Nephron progenitor cell (in vitro differentiated cells): Measurements from ENCODE around the gene ZNF385D.

Source experiments
- DNase-seq: peaks from one replicate; pipeline ENCODE4 v3.0.0; 2021
- H3K27ac Mint-ChIP-seq: 2 replicates; pipeline ENCODE4 v1.8.0; 2021; ENCODE audit warnings: mild to moderate bottlenecking, moderate library complexity, mixed read lengths
- H3K27me3 Mint-ChIP-seq: 2 replicates; pipeline ENCODE4 v1.8.0; 2021; ENCODE audit warnings: mild to moderate bottlenecking, low read depth, mixed read lengths; ENCODE audit not compliant: poor library complexity
- H3K36me3 Mint-ChIP-seq: 2 replicates; pipeline ENCODE4 v1.8.0; 2021; ENCODE audit warnings: low read depth, mixed read lengths
- H3K4me1 Mint-ChIP-seq: 2 replicates; pipeline ENCODE4 v1.8.0; 2021; ENCODE audit warnings: mixed read lengths
- H3K4me3 Mint-ChIP-seq: 2 replicates; pipeline ENCODE4 v1.8.0; 2021; ENCODE audit warnings: mild to moderate bottlenecking, moderate library complexity, mixed read lengths
- H3K9me3 Mint-ChIP-seq: 2 replicates; pipeline ENCODE4 v1.8.0; 2021; ENCODE audit warnings: mild to moderate bottlenecking, moderate library complexity, mixed read lengths
- TF ChIP-seq, protein P1 (sequence below): fragments of 200-600 bp; sonication (generic); IDR thresholded peaks from 2 replicates; pipeline ENCODE4 v1.5.0; 2021; ENCODE audit warnings: antibody characterized with exemption

ZNF385D gene

DNA sequence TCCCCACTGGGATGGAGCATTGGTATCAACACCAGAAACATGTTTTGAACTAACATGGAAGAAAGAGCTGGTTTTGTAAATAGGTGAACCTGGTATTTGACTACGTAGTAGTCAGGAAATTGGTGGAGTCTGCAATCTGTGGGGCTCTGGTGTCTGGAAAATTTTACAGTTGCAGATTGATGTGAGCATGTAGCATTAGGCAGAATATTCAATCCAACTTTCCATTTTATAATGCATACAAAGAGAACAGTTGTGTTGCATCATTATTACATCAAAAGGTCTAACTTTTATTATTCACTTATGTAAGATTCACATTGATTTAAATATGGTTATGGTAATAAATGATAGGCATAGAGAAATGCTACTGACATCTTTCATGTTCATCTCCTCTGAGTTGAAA, 340.0 kb downstream of the ZNF385D start:
- no peak overlapping the region for H3K27ac Mint-ChIP-seq
- H3K4me1 Mint-ChIP-seq = no peaks in the 10 kb centered on the region
- no peaks in the 10 kb centered on the region for H3K27me3 Mint-ChIP-seq
- no peak overlapping the region for H3K4me3 Mint-ChIP-seq
- no peak for DNase-seq
- TF ChIP-seq, protein P1, sequence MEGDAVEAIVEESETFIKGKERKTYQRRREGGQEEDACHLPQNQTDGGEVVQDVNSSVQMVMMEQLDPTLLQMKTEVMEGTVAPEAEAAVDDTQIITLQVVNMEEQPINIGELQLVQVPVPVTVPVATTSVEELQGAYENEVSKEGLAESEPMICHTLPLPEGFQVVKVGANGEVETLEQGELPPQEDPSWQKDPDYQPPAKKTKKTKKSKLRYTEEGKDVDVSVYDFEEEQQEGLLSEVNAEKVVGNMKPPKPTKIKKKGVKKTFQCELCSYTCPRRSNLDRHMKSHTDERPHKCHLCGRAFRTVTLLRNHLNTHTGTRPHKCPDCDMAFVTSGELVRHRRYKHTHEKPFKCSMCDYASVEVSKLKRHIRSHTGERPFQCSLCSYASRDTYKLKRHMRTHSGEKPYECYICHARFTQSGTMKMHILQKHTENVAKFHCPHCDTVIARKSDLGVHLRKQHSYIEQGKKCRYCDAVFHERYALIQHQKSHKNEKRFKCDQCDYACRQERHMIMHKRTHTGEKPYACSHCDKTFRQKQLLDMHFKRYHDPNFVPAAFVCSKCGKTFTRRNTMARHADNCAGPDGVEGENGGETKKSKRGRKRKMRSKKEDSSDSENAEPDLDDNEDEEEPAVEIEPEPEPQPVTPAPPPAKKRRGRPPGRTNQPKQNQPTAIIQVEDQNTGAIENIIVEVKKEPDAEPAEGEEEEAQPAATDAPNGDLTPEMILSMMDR = no peak
- no peaks in the 10 kb centered on the region for H3K36me3 Mint-ChIP-seq
- no peaks in the 10 kb centered on the region for H3K9me3 Mint-ChIP-seq

DNA sequence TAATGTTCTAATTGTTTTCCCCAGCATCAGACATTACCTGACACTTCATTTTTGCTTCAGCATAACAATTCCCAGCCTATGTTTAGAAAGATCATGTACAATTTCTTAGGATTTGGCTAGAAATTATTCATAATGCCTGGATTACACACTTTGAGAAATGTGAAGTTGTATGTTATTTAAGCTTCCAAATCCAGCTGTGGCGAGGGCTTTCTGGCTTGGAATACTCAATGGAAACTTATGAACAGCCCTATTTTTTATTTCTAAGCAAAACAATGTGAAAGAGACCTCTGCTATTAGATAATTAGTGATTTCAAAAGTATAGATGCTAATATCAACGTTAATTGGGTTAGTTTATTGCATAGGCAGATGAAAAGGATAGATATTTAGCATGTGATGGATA, 341.6 kb downstream of the ZNF385D start:
- Mint-ChIP-seq H3K27me3 (no peaks in the 10 kb centered on the region), H3K4me3 (no peak overlapping the region), H3K27ac (peak overlapping the region; percentile 23), H3K9me3 (peaks cover 6% of the 10 kb centered on the region), H3K36me3 (no peaks in the 10 kb centered on the region), H3K4me1 (no peaks in the 10 kb centered on the region)
- no peak for DNase-seq
- TF ChIP-seq, protein P1 = no peak

DNA sequence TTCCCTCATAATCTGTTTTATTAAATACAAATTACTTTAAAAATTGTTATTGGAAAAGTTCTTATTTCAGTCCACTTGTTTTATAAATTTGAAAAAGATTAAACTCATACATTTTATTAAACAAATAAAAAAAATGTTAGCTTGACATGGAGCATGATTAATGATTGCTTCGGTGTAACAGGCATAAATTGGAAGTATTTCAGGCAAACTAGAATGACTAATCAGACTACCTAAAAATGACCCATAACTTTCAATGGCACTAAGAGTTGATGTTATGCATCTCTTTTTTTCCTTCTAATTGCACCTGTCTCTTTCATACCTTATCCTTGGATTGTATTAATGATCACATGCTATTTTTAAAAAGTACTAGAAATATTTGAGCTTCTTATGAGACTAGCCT, 343.3 kb downstream of the ZNF385D start:
- Mint-ChIP-seq H3K27me3 (no peaks in the 10 kb centered on the region), H3K9me3 (peaks cover 11% of the 10 kb centered on the region), H3K27ac (no peak overlapping the region), H3K4me3 (no peak overlapping the region), H3K4me1 (no peaks in the 10 kb centered on the region), H3K36me3 (no peaks in the 10 kb centered on the region)
- TF ChIP-seq, protein P1 = no peak
- no peak for DNase-seq

DNA sequence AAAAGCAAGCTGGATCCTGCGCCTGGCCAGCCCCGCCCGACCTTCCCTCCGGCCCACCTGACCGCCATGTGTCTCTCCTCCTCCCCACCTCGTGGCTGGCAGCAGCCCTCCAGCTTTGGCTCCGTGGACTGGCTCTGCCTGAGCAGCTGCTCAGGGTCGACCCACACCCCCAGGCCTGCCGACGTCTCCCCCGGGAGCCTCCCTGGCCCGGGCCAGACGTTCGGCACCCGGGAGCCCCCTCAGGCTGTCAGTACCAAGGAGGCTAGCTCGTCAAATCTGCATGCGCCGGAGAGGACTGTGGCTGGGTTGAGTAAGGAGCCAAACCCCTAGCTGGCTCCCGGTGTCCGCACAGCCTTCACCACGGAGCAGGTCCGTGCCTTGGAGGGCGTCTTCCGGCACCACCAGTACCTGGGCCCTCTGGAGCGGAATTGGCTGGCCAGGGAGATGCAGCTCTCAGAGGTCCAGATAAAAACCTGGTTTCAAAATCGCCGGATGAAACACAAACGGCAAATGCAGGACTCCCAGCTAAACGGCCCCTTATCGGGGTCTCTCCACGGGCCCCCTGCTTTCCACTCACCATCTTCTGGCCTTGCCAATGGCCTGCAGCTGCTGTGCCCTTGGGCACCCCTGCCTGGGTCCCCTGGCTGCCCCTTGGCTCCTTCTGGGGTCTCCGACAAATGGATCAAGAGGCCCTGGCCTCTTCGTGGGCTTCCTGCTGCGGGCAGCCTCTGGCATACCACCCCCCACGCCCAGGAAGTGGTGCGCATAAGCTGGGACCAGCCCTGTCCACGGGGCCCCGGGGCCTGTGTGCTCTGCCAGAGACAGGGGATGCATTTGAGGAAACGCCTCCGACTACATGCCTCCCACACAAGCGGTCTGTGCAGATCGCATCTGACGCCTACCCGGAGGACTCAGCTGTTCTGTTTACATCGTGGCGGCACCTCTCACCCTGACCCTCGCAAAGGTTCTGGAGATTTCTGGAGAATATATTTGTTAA, 345.0 kb downstream of the ZNF385D start:
- H3K27me3 Mint-ChIP-seq = no peaks in the 10 kb centered on the region
- no peaks in the 10 kb centered on the region for H3K36me3 Mint-ChIP-seq
- TF ChIP-seq, protein P1 = no peak
- H3K4me1 Mint-ChIP-seq = no peaks in the 10 kb centered on the region
- peaks cover 11% of the 10 kb centered on the region for H3K9me3 Mint-ChIP-seq
- no peak for DNase-seq
- no peak overlapping the region for H3K27ac Mint-ChIP-seq
- H3K4me3 Mint-ChIP-seq = no peak overlapping the region

DNA sequence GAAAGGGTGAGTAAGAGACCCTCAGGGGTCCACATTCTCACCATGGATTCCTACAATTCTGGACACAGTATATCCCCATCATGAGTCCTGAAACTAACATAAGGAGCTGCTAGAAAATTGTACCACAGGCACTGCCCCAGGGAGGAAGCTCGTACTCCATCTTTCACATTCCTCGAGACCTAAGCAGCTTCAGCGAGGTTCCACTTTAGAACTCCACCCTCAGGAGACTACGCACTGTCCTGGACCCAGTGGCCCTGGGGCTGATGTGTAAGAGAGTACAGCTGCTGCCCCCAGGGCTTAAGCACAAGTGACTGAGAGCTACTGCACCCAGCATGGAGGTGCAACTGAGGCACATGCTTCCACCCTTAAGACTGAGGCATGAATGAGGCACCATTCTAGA, 352.5 kb downstream of the ZNF385D start:
- Mint-ChIP-seq H3K27me3 (peaks cover 4% of the 10 kb centered on the region), H3K36me3 (no peaks in the 10 kb centered on the region), H3K27ac (no peak overlapping the region), H3K4me1 (no peaks in the 10 kb centered on the region), H3K9me3 (no peaks in the 10 kb centered on the region), H3K4me3 (no peak overlapping the region)
- no peak for DNase-seq
- TF ChIP-seq, protein P1 = no peak
